KMS-11 (cell line): Measurements from ENCODE around the gene NXPE2.

Source experiments
- H2AFZ ChIP-seq: fragments of 200-600 bp; sonication (generic); 2 replicates; pipeline ENCODE4 v1.6.1; 2016; ENCODE audit warnings: antibody characterized with exemption, mixed run types, low read depth
- H3K27ac ChIP-seq: fragments of 200-600 bp; sonication (generic); 2 replicates; pipeline ENCODE4 v1.6.1; 2016; ENCODE audit warnings: mild to moderate bottlenecking, mixed run types
- H3K27me3 ChIP-seq: fragments of 200-600 bp; sonication (generic); 2 replicates; pipeline ENCODE4 v1.6.1; 2017; ENCODE audit warnings: mild to moderate bottlenecking, low read depth, mixed run types, moderate library complexity; ENCODE audit not compliant: insufficient read depth
- H3K36me3 ChIP-seq: fragments of 200-600 bp; sonication (generic); 2 replicates; pipeline ENCODE4 v1.6.1; 2017; ENCODE audit warnings: mild to moderate bottlenecking, mixed run types; ENCODE audit not compliant: insufficient read depth
- H3K4me1 ChIP-seq: fragments of 200-600 bp; sonication (generic); 2 replicates; pipeline ENCODE4 v1.6.1; 2016; ENCODE audit warnings: mild to moderate bottlenecking, low read depth, mixed run types; ENCODE audit not compliant: poor library complexity, severe bottlenecking
- H3K4me2 ChIP-seq: fragments of 200-600 bp; sonication (generic); 2 replicates; pipeline ENCODE4 v1.7.0; 2016; ENCODE audit warnings: mild to moderate bottlenecking, mixed run types
- H3K4me3 ChIP-seq: fragments of 200-600 bp; sonication (generic); IDR thresholded peaks from 2 replicates; pipeline ENCODE4 v1.6.1; 2017; ENCODE audit warnings: low read depth, low read length, mixed read lengths; ENCODE audit not compliant: insufficient read depth
- H3K79me2 ChIP-seq: fragments of 200-600 bp; sonication (generic); 2 replicates; pipeline ENCODE4 v1.6.1; 2016; ENCODE audit warnings: low read depth, mixed run types; ENCODE audit not compliant: insufficient read depth
- H3K9ac ChIP-seq: fragments of 200-600 bp; sonication (generic); 2 replicates; pipeline ENCODE4 v1.6.1; 2016; ENCODE audit warnings: mild to moderate bottlenecking, mixed run types
- H4K20me1 ChIP-seq: fragments of 200-600 bp; sonication (generic); 2 replicates; pipeline ENCODE4 v1.6.1; 2016; ENCODE audit warnings: mild to moderate bottlenecking, mixed run types; ENCODE audit not compliant: insufficient read depth
- TF ChIP-seq, protein P1 (sequence below): fragments of 200-600 bp; sonication (generic); conservative IDR thresholded peaks from 2 replicates; pipeline ENCODE4 v1.6.1; 2017; ENCODE audit warnings: low read depth, mild to moderate bottlenecking, antibody characterized with exemption, low read length, moderate library complexity, mixed read lengths

Gene NXPE2

DNA sequence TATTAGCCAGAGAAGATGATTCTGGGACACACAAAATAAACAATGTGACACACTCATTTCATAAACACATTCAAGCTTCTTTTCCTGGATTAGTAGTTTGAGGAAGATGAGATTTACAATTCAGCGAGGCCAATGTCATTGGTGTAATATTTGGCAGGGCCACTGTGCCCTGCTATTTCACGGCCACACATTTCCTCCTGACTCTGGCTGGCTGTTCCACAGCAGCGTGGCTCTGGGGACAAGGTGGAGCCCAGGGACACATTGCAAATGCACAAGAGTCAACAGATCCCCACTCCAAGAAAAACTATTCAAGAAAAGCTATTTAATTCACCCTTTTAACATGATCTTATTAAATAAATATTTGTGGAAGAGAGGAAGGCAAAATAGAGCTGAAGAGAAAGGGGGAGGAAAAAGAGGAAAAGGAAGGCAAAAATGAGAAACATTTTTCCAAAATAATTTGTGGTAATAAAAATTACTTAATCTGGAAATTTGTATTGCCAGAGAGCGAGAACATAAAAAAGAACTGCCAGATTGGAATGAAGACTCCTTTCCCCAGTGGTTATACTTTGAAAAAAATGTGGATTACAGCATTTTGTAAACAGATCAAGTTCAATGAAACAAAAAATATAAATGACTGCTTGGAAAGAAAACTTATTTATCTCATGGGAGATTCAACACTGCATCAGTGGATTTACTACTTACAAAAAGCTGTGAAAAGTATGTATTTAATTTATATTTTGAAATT is 27.1 kb downstream of the NXPE2 start:
- H4K20me1 ChIP-seq = no peaks in the 10 kb centered on the region
- no peaks in the 10 kb centered on the region for H3K79me2 ChIP-seq
- TF ChIP-seq, protein P1, sequence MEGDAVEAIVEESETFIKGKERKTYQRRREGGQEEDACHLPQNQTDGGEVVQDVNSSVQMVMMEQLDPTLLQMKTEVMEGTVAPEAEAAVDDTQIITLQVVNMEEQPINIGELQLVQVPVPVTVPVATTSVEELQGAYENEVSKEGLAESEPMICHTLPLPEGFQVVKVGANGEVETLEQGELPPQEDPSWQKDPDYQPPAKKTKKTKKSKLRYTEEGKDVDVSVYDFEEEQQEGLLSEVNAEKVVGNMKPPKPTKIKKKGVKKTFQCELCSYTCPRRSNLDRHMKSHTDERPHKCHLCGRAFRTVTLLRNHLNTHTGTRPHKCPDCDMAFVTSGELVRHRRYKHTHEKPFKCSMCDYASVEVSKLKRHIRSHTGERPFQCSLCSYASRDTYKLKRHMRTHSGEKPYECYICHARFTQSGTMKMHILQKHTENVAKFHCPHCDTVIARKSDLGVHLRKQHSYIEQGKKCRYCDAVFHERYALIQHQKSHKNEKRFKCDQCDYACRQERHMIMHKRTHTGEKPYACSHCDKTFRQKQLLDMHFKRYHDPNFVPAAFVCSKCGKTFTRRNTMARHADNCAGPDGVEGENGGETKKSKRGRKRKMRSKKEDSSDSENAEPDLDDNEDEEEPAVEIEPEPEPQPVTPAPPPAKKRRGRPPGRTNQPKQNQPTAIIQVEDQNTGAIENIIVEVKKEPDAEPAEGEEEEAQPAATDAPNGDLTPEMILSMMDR = no peak
- H3K27ac ChIP-seq = no peak overlapping the region
- H3K4me3 ChIP-seq = no peak overlapping the region
- no peak overlapping the region for H3K4me2 ChIP-seq
- no peaks in the 10 kb centered on the region for H3K36me3 ChIP-seq
- H3K9ac ChIP-seq = no peak overlapping the region
- no peaks in the 10 kb centered on the region for H3K4me1 ChIP-seq
- no peak overlapping the region for H2AFZ ChIP-seq
- no peaks in the 10 kb centered on the region for H3K27me3 ChIP-seq

DNA sequence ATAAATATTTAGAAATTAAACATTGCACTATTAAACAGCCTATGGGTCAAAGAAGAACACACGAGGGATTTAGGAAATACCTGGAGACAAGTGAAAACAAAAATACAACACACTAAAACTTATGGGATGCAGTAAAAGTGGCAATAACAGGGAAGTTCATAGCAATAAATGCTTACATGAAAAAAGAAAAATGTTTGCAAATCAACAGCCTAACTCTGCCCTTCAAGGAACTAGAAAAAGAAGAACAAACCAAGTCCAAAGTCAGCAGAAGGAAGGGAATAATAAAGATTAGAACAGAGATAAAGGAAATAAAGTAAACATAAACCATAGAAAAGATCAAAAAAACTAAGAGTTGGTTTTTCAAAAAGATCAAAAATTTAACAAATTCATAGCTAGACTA is 31.6 kb downstream of the NXPE2 start:
- Histone ChIP-seq H3K36me3 (no peaks in the 10 kb centered on the region), H2AFZ (no peak overlapping the region), H4K20me1 (no peaks in the 10 kb centered on the region), H3K4me2 (no peak overlapping the region), H3K79me2 (no peaks in the 10 kb centered on the region), H3K27me3 (no peaks in the 10 kb centered on the region), H3K27ac (no peak overlapping the region), H3K9ac (no peak overlapping the region), H3K4me1 (no peaks in the 10 kb centered on the region), H3K4me3 (no peak overlapping the region)
- TF ChIP-seq, protein P1 = no peak

DNA sequence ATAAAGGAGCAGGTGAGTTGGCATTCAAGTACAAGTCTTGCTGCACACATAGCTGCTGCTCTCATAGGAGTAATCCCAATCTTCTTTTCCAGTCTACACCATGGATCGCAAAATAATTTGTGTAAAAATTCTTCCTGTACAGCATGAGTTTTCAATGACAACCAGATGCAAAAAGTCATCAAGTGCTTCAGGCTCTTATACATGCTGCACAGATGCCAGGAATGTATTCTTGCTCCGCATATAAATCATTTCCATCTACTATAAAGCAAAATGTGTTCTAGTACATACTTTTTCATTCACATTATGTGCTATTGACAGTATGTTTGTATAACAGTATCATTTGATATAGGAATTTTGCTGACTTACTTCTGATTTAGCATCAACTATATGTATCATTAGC is 35.4 kb downstream of the NXPE2 start:
- Histone ChIP-seq H3K27me3 (no peaks in the 10 kb centered on the region), H3K9ac (no peak overlapping the region), H3K4me3 (no peak overlapping the region), H3K4me1 (no peaks in the 10 kb centered on the region), H3K4me2 (no peak overlapping the region), H2AFZ (no peak overlapping the region), H3K36me3 (no peaks in the 10 kb centered on the region), H3K27ac (no peak overlapping the region), H4K20me1 (no peaks in the 10 kb centered on the region), H3K79me2 (no peaks in the 10 kb centered on the region)
- TF ChIP-seq, protein P1 = no peak

DNA sequence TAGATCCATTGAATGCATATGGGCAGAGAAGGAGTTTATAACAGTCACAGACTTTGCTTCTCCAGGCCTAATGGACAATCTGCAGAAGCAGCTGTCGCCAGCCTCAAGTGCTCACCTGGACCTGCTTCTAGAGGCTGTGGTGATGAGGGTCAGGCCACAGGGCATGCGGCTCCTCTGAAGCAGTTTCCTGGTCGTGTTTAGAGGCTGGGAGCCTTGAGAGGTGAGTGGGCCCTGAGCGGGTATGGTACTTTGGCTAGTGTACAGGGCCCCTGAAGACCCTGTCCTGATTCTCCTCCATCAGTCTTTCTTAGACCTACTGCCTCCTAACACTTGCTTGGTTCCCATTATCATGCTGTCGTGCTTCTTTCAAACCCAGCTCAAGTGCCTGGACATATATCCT is 41.2 kb downstream of the NXPE2 start:
- Histone ChIP-seq H3K9ac (no peak overlapping the region), H3K27me3 (no peaks in the 10 kb centered on the region), H2AFZ (no peak overlapping the region), H3K79me2 (no peaks in the 10 kb centered on the region), H3K27ac (no peak overlapping the region), H3K4me2 (no peak overlapping the region), H3K36me3 (no peaks in the 10 kb centered on the region), H3K4me3 (no peak overlapping the region), H4K20me1 (no peaks in the 10 kb centered on the region), H3K4me1 (no peaks in the 10 kb centered on the region)
- TF ChIP-seq, protein P1 = no peak
